H1 (cell line): ENCODE data around the gene CCNI. TPM values are rescaled to one million over a fixed set of nuclear protein-coding genes. Genes with fewer than 3 reads are reported as not detected.

ENCODE experiments used
- CTCF ChIA-PET: fragments of 300-600 bp; sonication (Branson Sonifier 250); formaldehyde crosslinking; loops from one replicate; lab custom pipeline; 2021; ENCODE audit not compliant: partially characterized antibody; lab: Charles Lee
- POLR2A ChIA-PET: fragments of 300-600 bp; sonication (Branson Sonifier 250); formaldehyde crosslinking; loops from one replicate; lab custom pipeline; 2021; ENCODE audit warnings: inconsistent platforms; ENCODE audit not compliant: partially characterized antibody; lab: Charles Lee
- DNase-seq, 2 experiments: peaks; one replicate each; pipeline versions ENCODE4 v3.0.0 to v3.0.0-alpha.2; 2010 to 2022; ENCODE audit warnings: low spot score in 2 of 2, low read depth in 1 of 2, mixed read lengths in 1 of 2
- FAIRE-seq: peaks from 2 replicates; lab custom pipeline; 2011; peaks lifted over from hg19 to GRCh38; lab: Jason Lieb, UNC
- H2AFZ ChIP-seq: 2 replicates; pipeline ENCODE4 v1.8.1; 2012; ENCODE audit warnings: low read length, inconsistent platforms
- H2AK5ac ChIP-seq: 2 replicates; pipeline ENCODE4 v1.6.1; 2013; ENCODE audit warnings: low read depth, low read length
- H2BK120ac ChIP-seq: replicated peaks from 2 replicates; pipeline ENCODE3; 2013; ENCODE audit warnings: low read depth, low read length, inconsistent platforms
- H2BK12ac ChIP-seq: 2 replicates; pipeline ENCODE4 v1.6.1; 2013; ENCODE audit warnings: low read depth, low read length
- H2BK15ac ChIP-seq: 2 replicates; pipeline ENCODE4 v1.6.1; 2013; ENCODE audit warnings: low read length
- H2BK20ac ChIP-seq: 2 replicates; pipeline ENCODE4 v1.6.1; 2013; ENCODE audit warnings: low read length
- H2BK5ac ChIP-seq: 2 replicates; pipeline ENCODE4 v1.6.1; 2013; ENCODE audit warnings: low read depth, low read length
- H3K14ac ChIP-seq: 2 replicates; pipeline ENCODE4 v1.6.1; 2013; ENCODE audit warnings: inconsistent platforms; ENCODE audit not compliant: insufficient read length
- H3K18ac ChIP-seq: 2 replicates; pipeline ENCODE4 v1.6.1; 2013; ENCODE audit warnings: low read length; ENCODE audit errors: extremely low read depth
- H3K23ac ChIP-seq: 2 replicates; pipeline ENCODE4 v1.6.1; 2013; ENCODE audit warnings: inconsistent platforms; ENCODE audit not compliant: insufficient read length
- H3K23me2 ChIP-seq: 2 replicates; pipeline ENCODE4 v1.6.1; 2013; ENCODE audit warnings: low read depth, low read length
- H3K27ac ChIP-seq: 2 replicates; pipeline ENCODE4 v1.6.1; 2011; ENCODE audit warnings: low read depth, low read length, inconsistent platforms
- H3K27me3 ChIP-seq, 4 experiments: replicated peaks in 1 of 4; 1 replicate in 1 of 4; 2 replicates in 3 of 4; pipeline versions ENCODE4 v1.6.1 to v1.8.1; 2011 to 2013; ENCODE audit warnings: low read length in 3 of 4, mild to moderate bottlenecking in 3 of 4, inconsistent platforms in 2 of 4, mixed read lengths in 2 of 4, moderate library complexity in 1 of 4; ENCODE audit not compliant: control insufficient read depth in 3 of 4, insufficient read depth in 3 of 4; ENCODE audit errors: extremely low read depth in 1 of 4
- H3K36me3 ChIP-seq, 4 experiments: 2 replicates each; pipeline versions ENCODE4 v1.6.1 to v1.8.1; 2011 to 2013; ENCODE audit warnings: mild to moderate bottlenecking in 4 of 4, low read length in 3 of 4, moderate library complexity in 2 of 4, control low read depth in 1 of 4, inconsistent platforms in 1 of 4; ENCODE audit not compliant: insufficient read depth in 4 of 4, control insufficient read depth in 2 of 4
- H3K4ac ChIP-seq: replicated peaks from 2 replicates; pipeline ENCODE3; 2013; ENCODE audit warnings: low read length, low read depth, mixed read lengths, inconsistent platforms; ENCODE audit not compliant: insufficient read length
- H3K4me1 ChIP-seq, 4 experiments: replicated peaks in 1 of 4; 1 replicate in 1 of 4; 2 replicates in 3 of 4; pipeline versions ENCODE4 v1.6.1 to v1.8.1; 2011 to 2013; ENCODE audit warnings: low read length in 3 of 4, inconsistent platforms in 2 of 4, mixed read lengths in 1 of 4; ENCODE audit not compliant: insufficient read depth in 4 of 4, control insufficient read depth in 3 of 4
- H3K4me2 ChIP-seq, 2 experiments: 2 replicates each; pipeline versions ENCODE4 v1.6.1 to v1.8.1; 2011 to 2013; ENCODE audit warnings: low read depth in 2 of 2, low read length in 2 of 2, control low read depth in 1 of 2, inconsistent platforms in 1 of 2, mild to moderate bottlenecking in 1 of 2; ENCODE audit not compliant: insufficient read depth in 1 of 2
- H3K4me3 ChIP-seq, 4 experiments: fragments of 200-600, 300-600 bp in 1 of 4; sonication (generic), shearing (Covaris generic), sonication (Bioruptor Twin) in 1 of 4; 2 replicates each; pipeline versions ENCODE4 v1.5.1 to v1.8.1; 2011 to 2016; ENCODE audit warnings: low read length in 4 of 4, low read depth in 3 of 4, control low read depth in 2 of 4, inconsistent platforms in 2 of 4, mild to moderate bottlenecking in 2 of 4, mixed read lengths in 1 of 4, moderate library complexity in 1 of 4; ENCODE audit not compliant: insufficient read depth in 2 of 4; ENCODE audit errors: extremely low read depth in 1 of 4
- H3K56ac ChIP-seq: replicated peaks from 2 replicates; pipeline ENCODE3; 2013; ENCODE audit warnings: low read depth, mild to moderate bottlenecking, mixed read lengths, low read length, inconsistent platforms; ENCODE audit not compliant: insufficient read length
- H3K79me1 ChIP-seq: 2 replicates; pipeline ENCODE4 v1.6.1; 2013; ENCODE audit warnings: low read depth, low read length, control low read depth
- H3K79me2 ChIP-seq, 2 experiments: 2 replicates each; pipeline versions ENCODE4 v1.6.1 to v1.8.1; 2012 to 2013; ENCODE audit warnings: low read length in 2 of 2, mild to moderate bottlenecking in 2 of 2, inconsistent platforms in 1 of 2; ENCODE audit not compliant: insufficient read depth in 2 of 2, control insufficient read depth in 1 of 2
- H3K9ac ChIP-seq, 4 experiments: replicated peaks in 1 of 4; 1 replicate in 1 of 4; 2 replicates in 3 of 4; pipeline versions ENCODE4 v1.6.1 to v1.8.1; 2011 to 2013; ENCODE audit warnings: low read depth in 3 of 4, low read length in 3 of 4, control low read depth in 2 of 4, mild to moderate bottlenecking in 2 of 4, moderate library complexity in 2 of 4, inconsistent platforms in 1 of 4; ENCODE audit errors: extremely low read depth in 1 of 4
- H3K9me3 ChIP-seq, 2 experiments: 2 replicates each; pipeline versions ENCODE4 v1.6.1 to v1.8.1; 2012 to 2013; ENCODE audit warnings: mild to moderate bottlenecking in 2 of 2, moderate library complexity in 2 of 2, control low read depth in 1 of 2, inconsistent platforms in 1 of 2, low read depth in 1 of 2, low read length in 1 of 2, mixed read lengths in 1 of 2; ENCODE audit not compliant: insufficient read depth in 2 of 2
- H4K20me1 ChIP-seq, 2 experiments: replicated peaks in 1 of 2; 2 replicates each; pipeline versions ENCODE3 to v1.8.1; 2011 to 2013; ENCODE audit warnings: inconsistent platforms in 2 of 2, low read length in 2 of 2, mild to moderate bottlenecking in 1 of 2; ENCODE audit not compliant: insufficient read depth in 2 of 2, control insufficient read depth in 1 of 2
- H4K5ac ChIP-seq: 2 replicates; pipeline ENCODE4 v1.6.1; 2013; ENCODE audit warnings: low read length, low read depth, mixed read lengths, inconsistent platforms; ENCODE audit not compliant: insufficient read length
- H4K8ac ChIP-seq: 2 replicates; pipeline ENCODE4 v1.8.0; 2013; ENCODE audit warnings: mild to moderate bottlenecking, moderate library complexity, low read length, inconsistent platforms; ENCODE audit not compliant: insufficient read depth; ENCODE audit errors: extremely low read depth
- H4K91ac ChIP-seq: replicated peaks from 2 replicates; pipeline ENCODE3; 2013; ENCODE audit warnings: low read length, mixed read lengths, inconsistent platforms; ENCODE audit not compliant: insufficient read length
- ASH2L ChIP-seq: fragments of 200-600, 300-600 bp; sonication (generic); IDR thresholded peaks from one replicate; pipeline ENCODE4 v1.7.1; 2017; ENCODE audit warnings: low read length
- ATF2 ChIP-seq: IDR thresholded peaks from 2 replicates; pipeline ENCODE4 v1.6.1; 2012; ENCODE audit warnings: low read length, inconsistent platforms
- BACH1 ChIP-seq: IDR thresholded peaks from 2 replicates; pipeline ENCODE4 v1.6.1; 2012; ENCODE audit warnings: low read length, improper control_type of control experiment
- CEBPB ChIP-seq: IDR thresholded peaks from 2 replicates; pipeline ENCODE4 v1.6.1; 2012; ENCODE audit warnings: low read depth, low read length
- HDAC2 ChIP-seq, 2 experiments: fragments of 300-600 bp in 1 of 2; sonication (generic) in 1 of 2; IDR thresholded peaks; 2 replicates each; pipeline ENCODE4 v1.6.1; 2011 to 2012; ENCODE audit warnings: low read depth in 2 of 2, low read length in 2 of 2, mild to moderate bottlenecking in 2 of 2, moderate library complexity in 2 of 2, borderline replicate concordance in 1 of 2, inconsistent platforms in 1 of 2
- RAD21 ChIP-seq, 2 experiments: IDR thresholded peaks in 1 of 2; conservative IDR thresholded peaks in 1 of 2; 2 replicates each; pipeline ENCODE4 v1.6.1; 2011; ENCODE audit warnings: low read depth in 2 of 2, low read length in 2 of 2, improper control_type of control experiment in 1 of 2, inconsistent platforms in 1 of 2, mild to moderate bottlenecking in 1 of 2, moderate library complexity in 1 of 2
- RBBP5 ChIP-seq: IDR thresholded peaks from 2 replicates; pipeline ENCODE4 v1.7.1; 2012; ENCODE audit warnings: low read depth, mild to moderate bottlenecking, inconsistent platforms, low read length, moderate library complexity, borderline replicate concordance
- SP1 ChIP-seq: IDR thresholded peaks from 2 replicates; pipeline ENCODE4 v1.6.1; 2011; ENCODE audit warnings: low read depth, low read length
- ZNF274 ChIP-seq: IDR thresholded peaks from 2 replicates; pipeline ENCODE4 v1.7.0; 2012; ENCODE audit warnings: low read length, borderline replicate concordance; ENCODE audit errors: extremely low read depth
- polyA plus RNA-seq, 7 experiments: library from polyadenylated mRNA; depleted of rRNA in 3 of 7; stranded (reverse) in 5 of 7; unstranded in 2 of 7; fragments of >200 nt in 5 of 7; fragments of 200-250 nt in 2 of 7; gene quantifications; 1 replicate in 5 of 7; 2 replicates in 1 of 7; 4 replicates in 1 of 7; pipeline versions ENCODE4 v1.2.1 to v1.2.3, GENCODE V29; 2011 to 2013; ENCODE audit warnings: missing spikeins in 2 of 7, mixed read lengths in 2 of 7
- total RNA-seq: library from RNA; stranded (reverse); fragmentation: NEBNext Ultra II Directional; extraction: Animal tissue kit (Norgen Biotek cat#: 25700); gene quantifications from 2 replicates; pipeline ENCODE4 v1.2.1, GENCODE V29; 2021
- TF ChIP-seq, protein P1 (sequence below), 3 experiments: IDR thresholded peaks; 1 replicate in 2 of 3; 2 replicates in 1 of 3; pipeline versions ENCODE4 v1.5.1 to v1.6.1; 2011; ENCODE audit warnings: low read length in 3 of 3, mild to moderate bottlenecking in 3 of 3, inconsistent platforms in 2 of 3, low read depth in 1 of 3, moderate library complexity in 1 of 3; ENCODE audit not compliant: insufficient read depth in 1 of 3; ENCODE audit errors: control extremely low read depth in 1 of 3

CCNI gene
- total and polyA plus RNA-seq, 2 of the 8 experiments (the other 6 are each of a cell fraction or from before 2014, with no cell fraction given) = 97.8 to 234 TPM

- no peaks in the 10 kb centered on the region for H3K79me1 ChIP-seq
- H3K4me1 ChIP-seq = peaks cover 0 to 3% (median 0%) of the 10 kb centered on the region in 4 experiments; a peak in 2 of 7 replicates
- H2BK5ac ChIP-seq = no peak overlapping the region
- no peak overlapping the region for H2BK12ac ChIP-seq
- no peak overlapping the region for H3K23ac ChIP-seq
- H3K4ac ChIP-seq = no peak overlapping the region
- H4K20me1 ChIP-seq = peaks cover 1 to 2% of the 10 kb centered on the region in 2 experiments
- H2AFZ ChIP-seq = no peak overlapping the region
- no peak overlapping the region for H4K5ac ChIP-seq
- no peak overlapping the region for H3K18ac ChIP-seq
- no peaks in the 10 kb centered on the region for H3K9me3 ChIP-seq
- no peak overlapping the region for H4K91ac ChIP-seq
- DNase-seq = no peak
- FAIRE-seq = no peak
- H3K36me3 ChIP-seq = peaks cover 3 to 42% (median 12%) of the 10 kb centered on the region in 4 experiments; a peak in 7 of 8 replicates
- H3K56ac ChIP-seq = no peak overlapping the region
- no peak overlapping the region for H2BK120ac ChIP-seq
- H3K14ac ChIP-seq = no peak overlapping the region
- no peak overlapping the region for H3K9ac ChIP-seq
- H3K27ac ChIP-seq = no peak overlapping the region
- CTCF ChIA-PET = interaction anchor here (0.6 to 13.6 kb wide), 14 partner anchors 8 to 719 kb away, joined by 3 to 258 read pairs (median 4); no protein-coding TSS in a partner anchor
- no peak overlapping the region for H2BK15ac ChIP-seq
- H4K8ac ChIP-seq = no peak overlapping the region
- H3K4me3 ChIP-seq = no peak overlapping the region
- H2BK20ac ChIP-seq = no peak overlapping the region
- no peaks in the 10 kb centered on the region for H3K27me3 ChIP-seq
- no peak overlapping the region for H3K4me2 ChIP-seq
- no peak overlapping the region for H2AK5ac ChIP-seq
- no peaks in the 10 kb centered on the region for H3K23me2 ChIP-seq
- H3K79me2 ChIP-seq = no peaks in the 10 kb centered on the region
- POLR2A ChIA-PET = interaction anchor here (0.7 to 1.2 kb wide), 3 partner anchors 92 to 130 kb away, joined by 3 read pairs; no protein-coding TSS in a partner anchor
- TF ChIP-seq ASH2L (no peak), BACH1 (no peak), ATF2 (no peak), CEBPB (no peak), SP1 (no peak), RAD21 (IDR thresholded peaks at IDR 0.05 in 1 of 2, conservative IDR thresholded peaks at IDR 0.05 in 1 of 2; ENCODE audit: low read depth in 2 of 2, low read length in 2 of 2) (peak; percentile 46 to 53), RBBP5 (no peak), ZNF274 (no peak), HDAC2 (IDR thresholded peaks at IDR 0.05; ENCODE audit: borderline replicate concordance in 1 of 2, low read depth in 2 of 2, low read length in 2 of 2) (no peak)
- TF ChIP-seq, protein P1, sequence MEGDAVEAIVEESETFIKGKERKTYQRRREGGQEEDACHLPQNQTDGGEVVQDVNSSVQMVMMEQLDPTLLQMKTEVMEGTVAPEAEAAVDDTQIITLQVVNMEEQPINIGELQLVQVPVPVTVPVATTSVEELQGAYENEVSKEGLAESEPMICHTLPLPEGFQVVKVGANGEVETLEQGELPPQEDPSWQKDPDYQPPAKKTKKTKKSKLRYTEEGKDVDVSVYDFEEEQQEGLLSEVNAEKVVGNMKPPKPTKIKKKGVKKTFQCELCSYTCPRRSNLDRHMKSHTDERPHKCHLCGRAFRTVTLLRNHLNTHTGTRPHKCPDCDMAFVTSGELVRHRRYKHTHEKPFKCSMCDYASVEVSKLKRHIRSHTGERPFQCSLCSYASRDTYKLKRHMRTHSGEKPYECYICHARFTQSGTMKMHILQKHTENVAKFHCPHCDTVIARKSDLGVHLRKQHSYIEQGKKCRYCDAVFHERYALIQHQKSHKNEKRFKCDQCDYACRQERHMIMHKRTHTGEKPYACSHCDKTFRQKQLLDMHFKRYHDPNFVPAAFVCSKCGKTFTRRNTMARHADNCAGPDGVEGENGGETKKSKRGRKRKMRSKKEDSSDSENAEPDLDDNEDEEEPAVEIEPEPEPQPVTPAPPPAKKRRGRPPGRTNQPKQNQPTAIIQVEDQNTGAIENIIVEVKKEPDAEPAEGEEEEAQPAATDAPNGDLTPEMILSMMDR (IDR thresholded peaks at IDR 0.05; ENCODE audit: control extremely low read depth in 1 of 3, insufficient read depth in 1 of 3, low read depth in 1 of 3, low read length in 3 of 3) = peak in 1 of 3 experiments; percentile 22; a peak in 2 of 4 replicates
These were observed 28.8 kb downstream of the CCNI start for GRCh38 chr4:77047037-77047436.
